ENCODE measurements around the gene INPP5J. TPM values are rescaled to one million over a fixed set of nuclear protein-coding genes. Genes with fewer than 3 reads are reported as not detected.

INPP5J gene
- total RNA-seq, 2 experiments from 2014 or later = 0.23 to 0.44 TPM

DNA sequence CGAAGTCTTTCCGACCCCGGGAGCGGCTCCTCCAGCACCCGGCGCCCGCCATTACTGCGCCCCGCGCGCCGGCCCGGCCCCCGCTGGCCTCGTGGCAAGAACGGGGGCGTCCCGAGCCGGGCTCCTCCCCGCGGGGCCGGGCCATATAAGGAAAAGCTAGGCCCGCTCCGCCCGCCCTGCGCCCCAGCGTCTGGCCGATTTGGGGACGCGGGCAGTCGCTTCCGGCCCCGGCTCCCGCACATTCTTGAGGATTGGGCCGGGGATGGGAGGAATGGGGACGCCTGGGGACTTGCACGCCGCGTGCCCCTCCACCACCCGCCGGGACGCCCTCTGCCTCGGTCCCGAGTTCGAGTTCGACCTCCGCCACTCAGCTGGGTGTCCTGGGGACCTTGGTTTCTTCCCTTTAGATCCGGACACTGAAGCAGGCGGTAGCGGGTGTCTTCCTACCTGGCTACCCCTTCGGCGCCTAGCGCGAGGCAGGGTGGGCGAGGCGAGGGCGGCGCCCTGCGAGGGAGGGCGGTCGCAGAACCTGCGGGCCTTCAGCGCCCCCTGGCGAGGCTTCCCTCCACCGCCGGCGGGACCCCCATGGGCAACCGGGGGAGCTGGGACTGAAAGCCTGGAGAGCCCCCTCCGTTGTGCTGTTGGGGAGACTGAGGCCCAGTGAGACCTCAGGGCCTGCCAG lies 37.8 kb upstream of the INPP5J start:
- no peaks in the 10 kb centered on the region for H3K27me3 Mint-ChIP-seq
- H3K36me3 Mint-ChIP-seq = no peaks in the 10 kb centered on the region
- H3K4me1 Mint-ChIP-seq = peaks cover 30% of the 10 kb centered on the region
- H3K9me3 Mint-ChIP-seq = no peaks in the 10 kb centered on the region
- peak overlapping the region; percentile 94 for H3K27ac Mint-ChIP-seq
- DNase-seq = peak; percentile 93
- H3K4me3 Mint-ChIP-seq = peak overlapping the region; percentile 98

GRCh38 chr22:31085493-31085824 lies 37.3 kb upstream of the INPP5J start:
- peak overlapping the region; percentile 94 for H3K27ac Mint-ChIP-seq
- no peak for DNase-seq
- H3K4me3 Mint-ChIP-seq = peak overlapping the region; percentile 84
- H3K36me3 Mint-ChIP-seq = no peaks in the 10 kb centered on the region
- no peaks in the 10 kb centered on the region for H3K9me3 Mint-ChIP-seq
- H3K4me1 Mint-ChIP-seq = peaks cover 28% of the 10 kb centered on the region
- no peaks in the 10 kb centered on the region for H3K27me3 Mint-ChIP-seq

GRCh38 chr22:31085928-31086327 lies 36.8 kb upstream of the INPP5J start:
- H3K27me3 Mint-ChIP-seq = no peaks in the 10 kb centered on the region
- peak overlapping the region; percentile 84 for H3K4me3 Mint-ChIP-seq
- H3K27ac Mint-ChIP-seq = no peak overlapping the region
- DNase-seq = no peak
- no peaks in the 10 kb centered on the region for H3K36me3 Mint-ChIP-seq
- no peaks in the 10 kb centered on the region for H3K9me3 Mint-ChIP-seq
- H3K4me1 Mint-ChIP-seq = peaks cover 23% of the 10 kb centered on the region

DNA sequence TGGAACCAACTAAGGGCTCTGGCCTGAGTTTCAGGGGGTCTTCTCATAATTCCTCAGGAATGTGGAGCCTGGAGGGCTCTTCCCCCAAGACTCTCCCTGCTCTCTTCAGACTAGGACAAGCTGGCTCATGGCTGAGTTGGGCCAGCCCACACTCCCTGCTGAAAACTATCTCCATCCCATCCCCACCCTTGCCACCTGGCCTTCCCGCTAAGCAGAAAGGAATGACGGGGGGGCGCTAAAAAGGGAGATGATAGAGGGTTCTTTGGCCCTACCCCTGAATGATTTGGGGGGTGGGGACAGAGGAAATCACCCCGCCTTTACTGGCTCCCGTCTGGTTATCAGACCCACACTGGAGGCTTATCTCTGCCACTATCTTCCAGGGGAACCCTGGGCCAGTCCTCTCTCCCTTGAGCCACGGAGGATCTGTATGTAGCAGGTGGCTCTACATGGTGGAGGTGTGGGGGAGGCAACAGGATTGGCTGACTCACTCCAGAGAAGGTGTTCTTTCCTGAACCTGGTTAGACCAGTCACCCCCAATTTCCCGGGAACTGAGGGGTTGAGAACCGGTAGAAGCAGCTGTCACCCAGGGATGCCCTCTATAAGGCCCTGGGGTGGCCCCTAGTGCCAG lies 35.9 kb upstream of the INPP5J start:
- Mint-ChIP-seq H3K27ac (no peak overlapping the region), H3K36me3 (no peaks in the 10 kb centered on the region), H3K9me3 (no peaks in the 10 kb centered on the region), H3K4me1 (peaks cover 19% of the 10 kb centered on the region), H3K27me3 (no peaks in the 10 kb centered on the region), H3K4me3 (no peak overlapping the region)
- DNase-seq = no peak

DNA sequence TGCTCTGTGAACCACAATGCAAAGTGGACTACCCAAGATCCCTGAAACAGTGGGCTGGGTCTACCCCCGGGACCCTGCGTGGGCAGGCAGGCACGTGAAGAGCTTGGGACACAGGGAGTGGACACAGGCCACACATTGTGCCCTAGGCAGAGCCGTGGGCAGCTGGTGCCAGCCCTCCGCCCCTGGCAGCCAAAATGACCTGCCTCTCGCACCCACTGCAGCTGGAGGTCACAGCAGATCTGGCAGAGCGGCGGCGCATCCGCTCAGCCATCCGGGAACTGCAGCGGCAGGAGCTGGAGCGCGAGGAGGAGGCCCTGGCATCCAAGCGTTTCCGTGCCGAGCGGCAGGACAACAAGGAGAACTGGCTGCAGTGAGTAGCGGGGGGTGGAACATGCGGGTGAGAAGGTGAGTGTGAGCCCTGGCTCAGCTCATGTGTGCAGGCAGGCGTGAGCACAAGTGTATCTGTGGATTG lies 35.0 kb upstream of the INPP5J start:
- Mint-ChIP-seq H3K36me3 (no peaks in the 10 kb centered on the region), H3K4me3 (no peak overlapping the region), H3K4me1 (peaks cover 11% of the 10 kb centered on the region), H3K27ac (no peak overlapping the region), H3K27me3 (no peaks in the 10 kb centered on the region), H3K9me3 (no peaks in the 10 kb centered on the region)
- no peak for DNase-seq

GRCh38 chr22:31088233-31088986 lies 34.4 kb upstream of the INPP5J start:
- no peak overlapping the region for H3K27ac Mint-ChIP-seq
- peaks cover 5% of the 10 kb centered on the region for H3K4me1 Mint-ChIP-seq
- DNase-seq = no peak
- H3K36me3 Mint-ChIP-seq = no peaks in the 10 kb centered on the region
- no peaks in the 10 kb centered on the region for H3K27me3 Mint-ChIP-seq
- no peaks in the 10 kb centered on the region for H3K9me3 Mint-ChIP-seq
- no peak overlapping the region for H3K4me3 Mint-ChIP-seq

DNA sequence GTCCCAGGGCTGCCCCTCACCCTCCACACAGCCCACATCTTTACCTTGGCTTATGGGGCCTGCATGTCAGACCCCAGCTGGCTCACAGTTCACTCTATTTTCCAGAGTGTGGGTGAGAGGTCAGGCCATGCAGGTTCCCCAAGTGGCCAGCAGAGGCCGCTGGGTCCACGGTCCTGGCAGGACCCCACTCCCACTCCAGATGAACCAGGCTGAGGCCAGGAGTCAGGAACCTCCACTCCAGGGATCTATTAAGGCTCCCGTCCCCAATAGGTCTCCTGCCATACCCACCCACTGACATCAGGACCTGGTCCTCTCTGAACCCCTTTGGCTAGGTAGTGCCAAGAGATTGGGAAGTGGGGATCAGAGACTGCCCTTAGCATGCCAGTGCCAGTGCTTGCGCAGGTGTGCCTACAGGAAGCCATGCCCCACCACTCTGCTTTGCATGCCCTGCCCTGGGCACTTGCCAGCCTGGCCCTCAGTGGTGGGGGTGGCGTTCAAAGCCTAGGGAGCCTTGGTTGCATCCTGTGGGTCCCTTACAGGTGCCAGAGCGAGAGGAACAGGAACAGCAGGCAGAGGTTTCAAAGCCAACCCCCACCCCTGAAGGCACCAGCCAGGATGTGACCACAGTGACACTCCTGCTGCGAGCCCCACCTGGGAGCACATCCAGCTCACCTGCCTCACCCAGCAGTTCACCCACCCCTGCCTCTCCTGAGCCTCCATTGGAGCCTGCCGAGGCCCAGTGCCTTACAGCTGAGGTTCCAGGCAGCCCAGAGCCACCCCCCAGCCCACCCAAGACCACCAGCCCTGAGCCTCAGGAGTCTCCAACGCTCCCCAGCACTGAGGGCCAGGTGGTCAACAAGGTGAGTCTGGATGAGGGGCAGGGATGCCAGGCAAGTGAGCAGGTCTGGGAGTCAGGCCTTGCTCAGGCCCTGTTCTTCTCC lies 33.3 kb upstream of the INPP5J start:
- Mint-ChIP-seq H3K27me3 (no peaks in the 10 kb centered on the region), H3K4me1 (peaks cover 1% of the 10 kb centered on the region), H3K4me3 (no peak overlapping the region), H3K9me3 (no peaks in the 10 kb centered on the region), H3K36me3 (no peaks in the 10 kb centered on the region), H3K27ac (no peak overlapping the region)
- peak; percentile 35 for DNase-seq

- Mint-ChIP-seq H3K9me3 (no peaks in the 10 kb centered on the region), H3K4me1 (no peaks in the 10 kb centered on the region), H3K36me3 (no peaks in the 10 kb centered on the region), H3K27ac (no peak overlapping the region), H3K4me3 (no peak overlapping the region), H3K27me3 (no peaks in the 10 kb centered on the region)
- no peak for DNase-seq
Observed at GRCh38 chr22:31090217-31091085, 32.3 kb upstream of the INPP5J start.

DNA sequence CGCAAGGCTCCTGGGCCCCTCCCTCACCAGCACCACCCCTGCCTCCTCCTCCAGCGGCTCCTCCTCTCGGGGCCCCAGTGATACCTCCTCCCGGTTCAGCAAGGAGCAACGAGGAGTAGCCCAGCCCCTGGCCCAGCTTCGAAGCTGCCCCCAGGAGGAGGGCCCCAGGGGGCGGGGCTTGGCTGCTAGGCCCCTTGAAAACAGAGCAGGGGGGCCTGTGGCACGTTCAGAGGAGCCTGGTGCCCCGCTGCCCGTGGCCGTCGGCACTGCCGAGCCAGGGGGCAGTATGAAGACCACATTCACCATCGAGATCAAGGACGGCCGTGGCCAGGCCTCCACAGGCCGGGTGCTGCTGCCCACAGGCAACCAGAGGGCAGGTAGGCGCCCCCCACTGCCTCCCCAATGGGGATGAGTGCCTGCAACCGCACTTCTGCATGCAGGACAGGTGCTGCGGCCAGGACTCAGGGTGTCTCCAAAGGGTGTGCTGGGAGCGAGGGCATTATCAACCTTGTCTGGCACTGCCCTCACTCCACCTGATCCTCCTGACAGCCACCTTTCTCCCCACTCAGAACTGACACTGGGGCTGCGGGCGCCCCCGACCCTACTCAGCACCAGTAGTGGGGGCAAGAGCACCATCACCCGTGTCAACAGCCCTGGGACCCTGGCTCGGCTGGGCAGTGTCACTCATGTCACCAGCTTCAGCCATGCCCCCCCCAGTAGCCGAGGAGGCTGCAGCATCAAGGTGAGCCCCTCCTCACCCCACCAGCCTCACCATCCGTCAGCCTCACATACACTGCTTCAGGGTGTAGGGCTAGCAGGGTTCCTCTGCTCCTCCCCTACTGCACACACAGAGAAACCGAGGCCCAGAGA lies 31.4 kb upstream of the INPP5J start:
- Mint-ChIP-seq H3K27ac (no peak overlapping the region), H3K4me1 (no peaks in the 10 kb centered on the region), H3K4me3 (no peak overlapping the region)

GRCh38 chr22:31092161-31092560 lies 30.6 kb upstream of the INPP5J start:
- Mint-ChIP-seq H3K36me3 (peaks cover 3% of the 10 kb centered on the region), H3K9me3 (no peaks in the 10 kb centered on the region), H3K27ac (no peak overlapping the region), H3K4me1 (no peaks in the 10 kb centered on the region), H3K27me3 (no peaks in the 10 kb centered on the region), H3K4me3 (no peak overlapping the region)
- DNase-seq = no peak

More for the DNA sequence above, 31.4 kb upstream of the INPP5J start:
- DNase-seq = no peak
- Mint-ChIP-seq H3K27me3 (no peaks in the 10 kb centered on the region), H3K9me3 (no peaks in the 10 kb centered on the region), H3K36me3 (peaks cover 3% of the 10 kb centered on the region)

GRCh38 chr22:31093086-31093850 lies 29.5 kb upstream of the INPP5J start:
- Mint-ChIP-seq H3K27me3 (no peaks in the 10 kb centered on the region), H3K27ac (no peak overlapping the region), H3K4me1 (no peaks in the 10 kb centered on the region), H3K4me3 (no peak overlapping the region), H3K9me3 (no peaks in the 10 kb centered on the region), H3K36me3 (peaks cover 3% of the 10 kb centered on the region)
- no peak for DNase-seq

DNA sequence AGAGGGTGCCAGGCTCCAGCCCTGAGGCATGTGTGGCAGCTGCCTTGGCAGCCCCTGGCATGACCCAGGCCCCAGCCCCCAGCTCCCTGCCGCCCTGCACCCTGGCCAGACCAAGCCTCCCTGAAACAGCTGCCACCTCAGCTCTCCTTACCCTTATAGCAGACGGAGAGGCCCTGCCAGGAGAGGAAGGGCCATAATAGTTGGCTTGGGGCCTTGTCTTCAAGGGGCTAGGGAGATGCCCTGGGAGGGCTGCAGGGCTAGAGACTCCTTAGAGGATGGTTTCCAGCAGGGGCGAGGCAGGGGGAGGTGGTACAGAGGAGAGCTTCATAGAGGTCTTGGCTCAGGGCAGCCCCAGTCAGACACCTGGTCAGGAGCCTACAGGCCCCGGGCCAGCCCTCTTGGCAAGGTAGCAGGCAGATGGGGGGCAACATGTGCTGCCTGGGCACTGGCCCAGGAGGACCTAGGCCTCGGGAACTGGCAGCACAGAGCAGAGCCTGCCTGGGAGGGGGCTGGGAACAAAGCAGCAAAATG lies 28.7 kb upstream of the INPP5J start:
- no peak for DNase-seq
- Mint-ChIP-seq H3K4me3 (no peak overlapping the region), H3K4me1 (no peaks in the 10 kb centered on the region), H3K9me3 (no peaks in the 10 kb centered on the region), H3K36me3 (peaks cover 5% of the 10 kb centered on the region), H3K27ac (no peak overlapping the region), H3K27me3 (no peaks in the 10 kb centered on the region)
